ENCODE data around the gene CPN2. TPM values are rescaled to one million over a fixed set of nuclear protein-coding genes. Genes with fewer than 3 reads are reported as not detected.

Gene CPN2
- total RNA-seq, 2 experiments from 2014 or later: not detected

GRCh38 chr3:194370753-194371152 is 19.6 kb upstream of the CPN2 start:
- intact Hi-C loops (cut with micrococcal nuclease; ENCODE audit: unreplicated experiment): no loop called here
- Histone ChIP-seq H3K27ac (ENCODE audit: low read depth, low read length, poor library complexity, severe bottlenecking) (no peak overlapping the region), H3K9me3 (ENCODE audit: low read length) (no peaks in the 10 kb centered on the region), H3K9me2 (ENCODE audit: insufficient read depth, low read length) (no peaks in the 10 kb centered on the region), H3K79me2 (ENCODE audit: insufficient read depth, low read depth, low read length) (no peaks in the 10 kb centered on the region), H3K4me1 (ENCODE audit: insufficient read depth, low read length, poor library complexity, severe bottlenecking) (peaks cover 14% of the 10 kb centered on the region), H4K20me1 (ENCODE audit: insufficient read depth, low read length) (no peaks in the 10 kb centered on the region), H3K36me3 (ENCODE audit: insufficient read depth, low read length) (no peaks in the 10 kb centered on the region), H3K4me3 (ENCODE audit: low read depth, low read length, poor library complexity, severe bottlenecking) (no peak overlapping the region), H3K4me2 (ENCODE audit: low read length) (no peak overlapping the region), H2AFZ (ENCODE audit: low read length) (no peak overlapping the region)
- no TSS peak for BruUV-seq (replicated peaks)
- TF ChIP-seq CTCF (conservative IDR thresholded peaks at IDR 0.05; ENCODE audit: low read length) (no peak), EZH2phosphoT487 (IDR thresholded peaks at IDR 0.05; ENCODE audit: borderline replicate concordance, low read depth, low read length) (no peak)
- DNase-seq (ENCODE audit: low spot score): no peak
- ChIA-PET POLR2A (no interaction called here), CTCF (ENCODE audit: unreplicated experiment) (interaction anchor here (0.5 kb wide), 1 partner anchor 147 kb away, joined by 3 read pairs; no protein-coding TSS in a partner anchor)

GRCh38 chr3:194369522-194370279 is 18.6 kb upstream of the CPN2 start, which contains the start of gene LRRC15:
LRRC15 (minus strand) TSS chr3:194369743; CDS start chr3:194361043, 8,700 bp downstream.
- no peak within 1 kb of the TSS for H3K27ac ChIP-seq (ENCODE audit: low read depth, low read length, poor library complexity, severe bottlenecking)
- ChIA-PET POLR2A (no interaction called here), CTCF (ENCODE audit: unreplicated experiment) (no interaction called here)
- TF ChIP-seq CTCF (conservative IDR thresholded peaks at IDR 0.05; ENCODE audit: low read length): no peak
- no peak for TF ChIP-seq EZH2phosphoT487 (IDR thresholded peaks at IDR 0.05; ENCODE audit: borderline replicate concordance, low read depth, low read length)
- H3K9me3 ChIP-seq (ENCODE audit: low read length): no peaks in the 10 kb centered on the region
- no peaks in the 10 kb centered on the region for H3K36me3 ChIP-seq (ENCODE audit: insufficient read depth, low read length)
- no peak within 1 kb of the TSS for H3K4me2 ChIP-seq (ENCODE audit: low read length)
- H3K4me3 ChIP-seq (ENCODE audit: low read depth, low read length, poor library complexity, severe bottlenecking): no peak within 1 kb of the TSS
- no peaks in the 10 kb centered on the region for H4K20me1 ChIP-seq (ENCODE audit: insufficient read depth, low read length)
- peaks cover 14% of the 10 kb centered on the region for H3K4me1 ChIP-seq (ENCODE audit: insufficient read depth, low read length, poor library complexity, severe bottlenecking)
- H3K79me2 ChIP-seq (ENCODE audit: insufficient read depth, low read depth, low read length): no peaks in the 10 kb centered on the region
- BruUV-seq (replicated peaks): no TSS peak
- no peaks in the 10 kb centered on the region for H3K9me2 ChIP-seq (ENCODE audit: insufficient read depth, low read length)
- intact Hi-C loops (cut with micrococcal nuclease; ENCODE audit: unreplicated experiment): no loop called here
- H2AFZ ChIP-seq (ENCODE audit: low read length): no peak within 1 kb of the TSS
- no peak for DNase-seq (ENCODE audit: low spot score)

GRCh38 chr3:194368918-194369317 is 17.8 kb upstream of the CPN2 start:
- H3K27ac ChIP-seq (ENCODE audit: low read depth, low read length, poor library complexity, severe bottlenecking): no peak overlapping the region
- H4K20me1 ChIP-seq (ENCODE audit: insufficient read depth, low read length): no peaks in the 10 kb centered on the region
- TF ChIP-seq EZH2phosphoT487 (IDR thresholded peaks at IDR 0.05; ENCODE audit: borderline replicate concordance, low read depth, low read length) (no peak), CTCF (conservative IDR thresholded peaks at IDR 0.05; ENCODE audit: low read length) (no peak)
- no peaks in the 10 kb centered on the region for H3K9me3 ChIP-seq (ENCODE audit: low read length)
- no peak overlapping the region for H2AFZ ChIP-seq (ENCODE audit: low read length)
- DNase-seq (ENCODE audit: low spot score): no peak
- CTCF ChIA-PET (ENCODE audit: unreplicated experiment): no interaction called here
- H3K9me2 ChIP-seq (ENCODE audit: insufficient read depth, low read length): no peaks in the 10 kb centered on the region
- no TSS peak for BruUV-seq (replicated peaks)
- no peak overlapping the region for H3K4me2 ChIP-seq (ENCODE audit: low read length)
- POLR2A ChIA-PET: no interaction called here
- H3K36me3 ChIP-seq (ENCODE audit: insufficient read depth, low read length): no peaks in the 10 kb centered on the region
- no peak overlapping the region for H3K4me3 ChIP-seq (ENCODE audit: low read depth, low read length, poor library complexity, severe bottlenecking)
- no peaks in the 10 kb centered on the region for H3K79me2 ChIP-seq (ENCODE audit: insufficient read depth, low read depth, low read length)
- H3K4me1 ChIP-seq (ENCODE audit: insufficient read depth, low read length, poor library complexity, severe bottlenecking): peaks cover 14% of the 10 kb centered on the region
- intact Hi-C loops (cut with micrococcal nuclease; ENCODE audit: unreplicated experiment): no loop called here

Data from OCI-LY7 (cell line).